ENCODE measurements around the gene DRAM1.

DRAM1 gene

DNA sequence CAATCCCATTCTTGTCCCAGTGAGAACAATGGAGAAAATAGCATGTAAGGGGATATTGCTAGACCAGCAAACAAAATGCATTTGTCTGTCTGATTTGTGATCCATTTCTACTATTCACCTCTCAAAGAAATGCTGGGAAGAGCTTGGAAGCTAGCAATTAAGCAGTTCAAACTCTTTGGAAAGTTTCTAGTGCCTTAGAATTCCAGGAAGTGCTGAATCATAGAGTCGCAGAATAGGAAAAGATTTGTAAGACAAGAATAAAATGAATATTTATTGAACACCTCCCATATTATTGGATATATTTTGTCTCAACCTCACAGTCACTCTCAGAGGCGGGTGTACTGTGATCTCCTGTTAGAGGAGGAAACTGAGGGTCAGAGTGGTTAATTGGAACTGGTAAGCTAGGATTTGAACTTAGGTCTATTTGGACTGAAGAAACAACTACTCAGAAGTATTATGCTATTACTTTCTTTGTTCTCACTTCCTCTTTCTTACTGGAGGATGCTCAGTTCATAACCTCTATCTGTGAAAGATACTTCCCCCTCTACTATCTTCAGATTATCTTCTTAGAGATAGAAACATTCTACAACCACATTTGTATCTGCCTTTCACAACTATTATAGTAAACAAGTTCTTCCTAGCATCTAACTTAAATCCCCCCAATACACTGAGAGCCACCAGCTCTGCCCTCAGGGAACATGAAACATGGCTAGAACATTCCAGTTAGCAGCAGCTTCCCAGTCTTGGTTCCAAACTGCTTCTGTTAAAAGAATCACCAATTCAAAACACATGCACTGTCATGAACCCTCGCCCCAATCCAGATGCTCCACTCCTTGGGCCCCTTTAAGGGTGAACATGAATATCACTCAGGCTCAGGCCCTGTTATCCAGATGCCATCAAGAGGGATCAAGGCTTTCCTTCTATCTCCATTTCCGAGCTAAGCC lies 64.2 kb downstream of the DRAM1 start:
- no peaks in the 10 kb centered on the region for H3K9me2 ChIP-seq (replicated peaks; ENCODE audit: control insufficient read depth, low read length)
- no peaks in the 10 kb centered on the region for H3K9me3 ChIP-seq (ENCODE audit: control insufficient read depth, insufficient read depth, low read length)
- peaks cover 17% of the 10 kb centered on the region for H3K27me3 ChIP-seq (ENCODE audit: control insufficient read depth, low read length)
- no peaks in the 10 kb centered on the region for H3K36me3 ChIP-seq (ENCODE audit: control insufficient read depth, low read length)
- TF ChIP-seq, protein P1, sequence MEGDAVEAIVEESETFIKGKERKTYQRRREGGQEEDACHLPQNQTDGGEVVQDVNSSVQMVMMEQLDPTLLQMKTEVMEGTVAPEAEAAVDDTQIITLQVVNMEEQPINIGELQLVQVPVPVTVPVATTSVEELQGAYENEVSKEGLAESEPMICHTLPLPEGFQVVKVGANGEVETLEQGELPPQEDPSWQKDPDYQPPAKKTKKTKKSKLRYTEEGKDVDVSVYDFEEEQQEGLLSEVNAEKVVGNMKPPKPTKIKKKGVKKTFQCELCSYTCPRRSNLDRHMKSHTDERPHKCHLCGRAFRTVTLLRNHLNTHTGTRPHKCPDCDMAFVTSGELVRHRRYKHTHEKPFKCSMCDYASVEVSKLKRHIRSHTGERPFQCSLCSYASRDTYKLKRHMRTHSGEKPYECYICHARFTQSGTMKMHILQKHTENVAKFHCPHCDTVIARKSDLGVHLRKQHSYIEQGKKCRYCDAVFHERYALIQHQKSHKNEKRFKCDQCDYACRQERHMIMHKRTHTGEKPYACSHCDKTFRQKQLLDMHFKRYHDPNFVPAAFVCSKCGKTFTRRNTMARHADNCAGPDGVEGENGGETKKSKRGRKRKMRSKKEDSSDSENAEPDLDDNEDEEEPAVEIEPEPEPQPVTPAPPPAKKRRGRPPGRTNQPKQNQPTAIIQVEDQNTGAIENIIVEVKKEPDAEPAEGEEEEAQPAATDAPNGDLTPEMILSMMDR (IDR thresholded peaks at IDR 0.05; ENCODE audit: low read depth, low read length, poor library complexity, severe bottlenecking) = no peak
- no peak for TF ChIP-seq EZH2phosphoT487 (IDR thresholded peaks at IDR 0.05; ENCODE audit: borderline replicate concordance, low read length)
- H3F3A ChIP-seq (ENCODE audit: control insufficient read depth, insufficient read depth) = no peaks in the 10 kb centered on the region
- no peak overlapping the region for H3K4me2 ChIP-seq (ENCODE audit: low read length)
- H3K4me3 ChIP-seq (ENCODE audit: low read length) = no peak overlapping the region
- no peaks in the 10 kb centered on the region for H3K79me2 ChIP-seq (ENCODE audit: control insufficient read depth, low read length)
- H3K27ac ChIP-seq (ENCODE audit: low read depth, low read length) = no peak overlapping the region
- H4K20me1 ChIP-seq (ENCODE audit: control insufficient read depth, insufficient read depth, low read depth, low read length) = no peaks in the 10 kb centered on the region
- H3K4me1 ChIP-seq (ENCODE audit: control insufficient read depth, low read length) = peaks cover 14% of the 10 kb centered on the region

DNA sequence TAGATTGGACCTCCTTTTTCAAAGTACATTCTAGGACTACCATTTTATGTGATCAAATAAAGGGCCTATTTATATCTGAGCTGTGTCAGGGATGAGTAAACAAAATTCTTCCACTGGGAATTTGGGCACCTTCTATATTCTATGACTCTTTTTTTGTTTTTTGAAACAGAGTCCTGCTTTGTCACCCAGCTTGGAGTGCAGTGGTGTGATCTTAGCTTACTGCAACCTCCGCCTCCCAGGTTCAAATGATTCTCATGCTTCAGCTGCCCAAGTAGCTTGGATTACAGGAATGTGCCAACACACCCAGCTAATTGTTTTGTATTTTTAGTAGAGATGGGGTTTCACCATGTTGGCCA lies 64.8 kb downstream of the DRAM1 start:
- H3K27ac ChIP-seq (ENCODE audit: low read depth, low read length) = no peak overlapping the region
- H3K79me2 ChIP-seq (ENCODE audit: control insufficient read depth, low read length) = no peaks in the 10 kb centered on the region
- H3K9me2 ChIP-seq (replicated peaks; ENCODE audit: control insufficient read depth, low read length) = no peaks in the 10 kb centered on the region
- H3K27me3 ChIP-seq (ENCODE audit: control insufficient read depth, low read length) = peaks cover 17% of the 10 kb centered on the region
- H3F3A ChIP-seq (ENCODE audit: control insufficient read depth, insufficient read depth) = no peaks in the 10 kb centered on the region
- no peak overlapping the region for H3K4me3 ChIP-seq (ENCODE audit: low read length)
- TF ChIP-seq, protein P1 (IDR thresholded peaks at IDR 0.05; ENCODE audit: low read depth, low read length, poor library complexity, severe bottlenecking) = no peak
- TF ChIP-seq EZH2phosphoT487 (IDR thresholded peaks at IDR 0.05; ENCODE audit: borderline replicate concordance, low read length) = no peak
- peaks cover 10% of the 10 kb centered on the region for H3K4me1 ChIP-seq (ENCODE audit: control insufficient read depth, low read length)
- H3K9me3 ChIP-seq (ENCODE audit: control insufficient read depth, insufficient read depth, low read length) = no peaks in the 10 kb centered on the region
- H4K20me1 ChIP-seq (ENCODE audit: control insufficient read depth, insufficient read depth, low read depth, low read length) = no peaks in the 10 kb centered on the region
- H3K36me3 ChIP-seq (ENCODE audit: control insufficient read depth, low read length) = no peaks in the 10 kb centered on the region
- no peak overlapping the region for H3K4me2 ChIP-seq (ENCODE audit: low read length)

DNA sequence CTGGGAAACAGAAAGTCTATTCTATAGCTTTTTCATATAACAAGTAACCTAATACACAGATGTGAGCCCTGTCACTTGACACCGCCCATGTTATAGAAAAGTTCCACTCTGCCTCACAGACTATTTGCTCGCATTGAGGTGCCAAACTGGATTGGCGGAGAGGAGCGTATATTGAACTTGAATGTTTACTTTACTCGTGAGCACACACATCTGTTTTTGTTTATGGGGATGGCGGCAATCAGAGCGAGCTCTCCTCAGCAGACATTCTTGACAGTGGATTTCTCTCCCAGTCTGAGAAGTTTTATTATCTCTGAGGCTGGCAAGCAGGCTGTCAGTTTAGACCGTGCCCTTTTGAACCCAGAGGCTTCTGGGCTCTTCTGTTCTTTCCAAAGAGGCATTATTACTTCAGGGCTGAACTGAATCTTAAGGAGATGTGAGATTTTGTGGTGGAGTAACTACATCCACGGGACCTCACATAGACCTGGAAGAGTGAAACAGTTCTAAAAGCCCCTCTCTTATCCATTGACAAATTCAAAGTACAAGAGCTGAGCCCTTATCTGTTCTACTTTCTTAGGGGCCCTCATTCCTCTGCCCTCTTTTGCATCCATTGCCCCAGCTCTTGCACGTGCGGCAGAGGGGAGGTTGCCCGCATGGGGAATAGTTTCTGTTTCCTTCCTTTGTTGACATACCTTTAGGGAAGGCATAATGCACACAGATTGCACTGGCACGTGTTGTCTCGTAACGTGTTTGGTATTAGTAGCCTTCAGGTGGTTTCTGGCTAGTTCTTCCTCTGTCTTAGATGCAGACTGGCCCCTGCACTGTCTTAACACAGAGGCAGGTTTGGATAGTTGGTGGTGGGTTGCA lies 68.2 kb downstream of the DRAM1 start:
- Histone ChIP-seq H4K20me1 (ENCODE audit: control insufficient read depth, insufficient read depth, low read depth, low read length) (no peaks in the 10 kb centered on the region), H3K27ac (ENCODE audit: low read depth, low read length) (no peak overlapping the region), H3K9me2 (replicated peaks; ENCODE audit: control insufficient read depth, low read length) (no peaks in the 10 kb centered on the region), H3K4me1 (ENCODE audit: control insufficient read depth, low read length) (peaks cover 10% of the 10 kb centered on the region), H3K36me3 (ENCODE audit: control insufficient read depth, low read length) (no peaks in the 10 kb centered on the region), H3K79me2 (ENCODE audit: control insufficient read depth, low read length) (no peaks in the 10 kb centered on the region), H3K27me3 (ENCODE audit: control insufficient read depth, low read length) (peaks cover 8% of the 10 kb centered on the region), H3F3A (ENCODE audit: control insufficient read depth, insufficient read depth) (no peaks in the 10 kb centered on the region), H3K4me3 (ENCODE audit: low read length) (no peak overlapping the region), H3K4me2 (ENCODE audit: low read length) (no peak overlapping the region), H3K9me3 (ENCODE audit: control insufficient read depth, insufficient read depth, low read length) (no peaks in the 10 kb centered on the region)
- TF ChIP-seq, protein P1 (IDR thresholded peaks at IDR 0.05; ENCODE audit: low read depth, low read length, poor library complexity, severe bottlenecking) = no peak
- no peak for TF ChIP-seq EZH2phosphoT487 (IDR thresholded peaks at IDR 0.05; ENCODE audit: borderline replicate concordance, low read length)
